Activated T-helper 1 cell treated with anti-CD3 and anti-CD28 coated beads, Interleukin-12 subunit alpha, Interleukin-12 subunit beta, Interleukin-2, Interleukin-4 antibody, amounts not matched to agents 30 ng/mL and 10 ng/mL and 1 ng/mL, durations not matched to agents 14 hours and 24 hours and 36 hours (primary cell): ENCODE measurements around the gene GALNT1. TPM values are rescaled to one million over a fixed set of nuclear protein-coding genes. Genes with fewer than 3 reads are reported as not detected.

Experiments used
- DNase-seq: peaks from one replicate; pipeline ENCODE4 v3.0.0; 2021; ENCODE audit warnings: low spot score
- H3K27ac Mint-ChIP-seq: one replicate; pipeline ENCODE4 v1.8.0; 2021; ENCODE audit warnings: mild to moderate bottlenecking, mixed read lengths
- H3K27me3 Mint-ChIP-seq: one replicate; pipeline ENCODE4 v1.8.0; 2022; ENCODE audit warnings: mild to moderate bottlenecking, moderate library complexity, mixed read lengths; ENCODE audit not compliant: insufficient read depth
- H3K36me3 Mint-ChIP-seq: one replicate; pipeline ENCODE4 v1.8.0; 2021; ENCODE audit warnings: low read depth, mixed read lengths
- H3K4me1 Mint-ChIP-seq: one replicate; pipeline ENCODE4 v1.8.0; 2021; ENCODE audit warnings: low read depth, mixed read lengths
- H3K4me3 Mint-ChIP-seq: one replicate; pipeline ENCODE4 v1.8.0; 2021; ENCODE audit warnings: mild to moderate bottlenecking, moderate library complexity, mixed read lengths
- H3K9me3 Mint-ChIP-seq: one replicate; pipeline ENCODE4 v1.8.0; 2021; ENCODE audit warnings: mixed read lengths
- intact Hi-C: fragments of 100-400 bp; cut with micrococcal nuclease; formaldehyde crosslinking; loops from one replicate; pipeline ENCODE4 v1.15.1; 2024
- total RNA-seq: library from RNA; stranded (reverse); gene quantifications from 2 replicates; pipeline ENCODE4 v1.2.3, GENCODE V29; 2022

GALNT1 gene
- total RNA-seq, 1 donor from 2014 or later: 53.5 TPM

GRCh38 chr18:35693829-35694228, 112.3 kb downstream of the GALNT1 start:
- H3K27ac Mint-ChIP-seq: no peak overlapping the region
- no peaks in the 10 kb centered on the region for H3K4me1 Mint-ChIP-seq
- intact Hi-C loops: loop anchor here (2.0 to 5.0 kb wide), 2 partner anchors 77 to 112 kb away; partner anchors contain the start of gene GALNT1
- no peaks in the 10 kb centered on the region for H3K9me3 Mint-ChIP-seq
- no peak overlapping the region for H3K4me3 Mint-ChIP-seq
- H3K36me3 Mint-ChIP-seq: peaks cover 4% of the 10 kb centered on the region
- H3K27me3 Mint-ChIP-seq: no peaks in the 10 kb centered on the region
- no peak for DNase-seq

GRCh38 chr18:35694808-35695207, 113.3 kb downstream of the GALNT1 start:
- H3K4me3 Mint-ChIP-seq: no peak overlapping the region
- H3K4me1 Mint-ChIP-seq: no peaks in the 10 kb centered on the region
- H3K9me3 Mint-ChIP-seq: no peaks in the 10 kb centered on the region
- H3K27me3 Mint-ChIP-seq: no peaks in the 10 kb centered on the region
- intact Hi-C loops: loop anchor here (5.0 kb wide), 1 partner anchor 113 kb away; the partner anchor contains the start of gene GALNT1
- no peak overlapping the region for H3K27ac Mint-ChIP-seq
- H3K36me3 Mint-ChIP-seq: peaks cover 4% of the 10 kb centered on the region
- DNase-seq: no peak

- no peaks in the 10 kb centered on the region for H3K9me3 Mint-ChIP-seq
- H3K4me1 Mint-ChIP-seq: no peaks in the 10 kb centered on the region
- H3K27me3 Mint-ChIP-seq: no peaks in the 10 kb centered on the region
- intact Hi-C loops: no loop called here
- H3K36me3 Mint-ChIP-seq: peaks cover 6% of the 10 kb centered on the region
- no peak for DNase-seq
- no peak overlapping the region for H3K4me3 Mint-ChIP-seq
- H3K27ac Mint-ChIP-seq: no peak overlapping the region
These were observed 113.8 kb downstream of the GALNT1 start for GRCh38 chr18:35695384-35695783.

- intact Hi-C loops: no loop called here
- Mint-ChIP-seq H3K27me3 (no peaks in the 10 kb centered on the region), H3K4me1 (no peaks in the 10 kb centered on the region), H3K4me3 (no peak overlapping the region), H3K27ac (no peak overlapping the region), H3K9me3 (no peaks in the 10 kb centered on the region), H3K36me3 (peaks cover 6% of the 10 kb centered on the region)
- DNase-seq: no peak
These were observed 114.3 kb downstream of the GALNT1 start for GRCh38 chr18:35695803-35696202.

- peaks cover 6% of the 10 kb centered on the region for H3K36me3 Mint-ChIP-seq
- intact Hi-C loops: no loop called here
- no peaks in the 10 kb centered on the region for H3K9me3 Mint-ChIP-seq
- H3K4me1 Mint-ChIP-seq: no peaks in the 10 kb centered on the region
- H3K4me3 Mint-ChIP-seq: no peak overlapping the region
- no peak overlapping the region for H3K27ac Mint-ChIP-seq
- no peaks in the 10 kb centered on the region for H3K27me3 Mint-ChIP-seq
- no peak for DNase-seq
These were observed 114.8 kb downstream of the GALNT1 start for GRCh38 chr18:35696307-35696706.

- H3K9me3 Mint-ChIP-seq: no peaks in the 10 kb centered on the region
- no peak overlapping the region for H3K4me3 Mint-ChIP-seq
- intact Hi-C loops: no loop called here
- no peak for DNase-seq
- no peak overlapping the region for H3K27ac Mint-ChIP-seq
- no peaks in the 10 kb centered on the region for H3K4me1 Mint-ChIP-seq
- peaks cover 6% of the 10 kb centered on the region for H3K36me3 Mint-ChIP-seq
- no peaks in the 10 kb centered on the region for H3K27me3 Mint-ChIP-seq
These were observed 116.3 kb downstream of the GALNT1 start for GRCh38 chr18:35697869-35698268.

- Mint-ChIP-seq H3K27me3 (no peaks in the 10 kb centered on the region), H3K4me3 (no peak overlapping the region), H3K27ac (no peak overlapping the region), H3K4me1 (peaks cover 4% of the 10 kb centered on the region), H3K36me3 (peaks cover 7% of the 10 kb centered on the region), H3K9me3 (no peaks in the 10 kb centered on the region)
- intact Hi-C loops: no loop called here
- DNase-seq: no peak
These were observed 121.6 kb downstream of the GALNT1 start for GRCh38 chr18:35703043-35703688.

GRCh38 chr18:35705988-35706387, 124.4 kb downstream of the GALNT1 start:
- H3K9me3 Mint-ChIP-seq: no peaks in the 10 kb centered on the region

GRCh38 chr18:35707247-35707646, 125.7 kb downstream of the GALNT1 start:
- H3K4me1 Mint-ChIP-seq: peaks cover 4% of the 10 kb centered on the region
- intact Hi-C loops: no loop called here
- no peak overlapping the region for H3K27ac Mint-ChIP-seq
- DNase-seq: no peak
- no peak overlapping the region for H3K4me3 Mint-ChIP-seq
- peaks cover 5% of the 10 kb centered on the region for H3K36me3 Mint-ChIP-seq
- no peaks in the 10 kb centered on the region for H3K27me3 Mint-ChIP-seq
- H3K9me3 Mint-ChIP-seq: peaks cover under 1% of the 10 kb centered on the region

More at GRCh38 chr18:35705988-35706387, 124.4 kb downstream of the GALNT1 start:
- intact Hi-C loops: no loop called here
- no peaks in the 10 kb centered on the region for H3K27me3 Mint-ChIP-seq
- H3K27ac Mint-ChIP-seq: no peak overlapping the region
- no peak for DNase-seq
- H3K36me3 Mint-ChIP-seq: peaks cover 4% of the 10 kb centered on the region
- peaks cover 4% of the 10 kb centered on the region for H3K4me1 Mint-ChIP-seq
- no peak overlapping the region for H3K4me3 Mint-ChIP-seq

- Mint-ChIP-seq H3K9me3 (peaks cover 5% of the 10 kb centered on the region), H3K36me3 (peaks cover 8% of the 10 kb centered on the region), H3K27me3 (no peaks in the 10 kb centered on the region), H3K4me3 (no peak overlapping the region), H3K4me1 (peaks cover 4% of the 10 kb centered on the region), H3K27ac (no peak overlapping the region)
- intact Hi-C loops: no loop called here
- no peak for DNase-seq
These were observed 126.1 kb downstream of the GALNT1 start for GRCh38 chr18:35707674-35708073.

- intact Hi-C loops: no loop called here
- no peak for DNase-seq
- H3K27me3 Mint-ChIP-seq: no peaks in the 10 kb centered on the region
These were observed 129.0 kb downstream of the GALNT1 start for GRCh38 chr18:35710581-35710980.

GRCh38 chr18:35711227-35711626, 129.7 kb downstream of the GALNT1 start:
- Mint-ChIP-seq H3K9me3 (peaks cover 11% of the 10 kb centered on the region), H3K27me3 (no peaks in the 10 kb centered on the region), H3K36me3 (peaks cover 10% of the 10 kb centered on the region), H3K4me1 (no peaks in the 10 kb centered on the region), H3K27ac (no peak overlapping the region), H3K4me3 (no peak overlapping the region)
- no peak for DNase-seq
- intact Hi-C loops: no loop called here

More at GRCh38 chr18:35710581-35710980, 129.0 kb downstream of the GALNT1 start:
- H3K36me3 Mint-ChIP-seq: peaks cover 10% of the 10 kb centered on the region
- peaks cover 11% of the 10 kb centered on the region for H3K9me3 Mint-ChIP-seq
- H3K4me1 Mint-ChIP-seq: no peaks in the 10 kb centered on the region
- no peak overlapping the region for H3K4me3 Mint-ChIP-seq
- H3K27ac Mint-ChIP-seq: no peak overlapping the region

- Mint-ChIP-seq H3K4me3 (no peak overlapping the region), H3K36me3 (peaks cover 10% of the 10 kb centered on the region), H3K27ac (no peak overlapping the region), H3K4me1 (no peaks in the 10 kb centered on the region), H3K9me3 (peaks cover 11% of the 10 kb centered on the region), H3K27me3 (no peaks in the 10 kb centered on the region)
- intact Hi-C loops: no loop called here
- DNase-seq: no peak
These were observed 132.0 kb downstream of the GALNT1 start for GRCh38 chr18:35713545-35713944.

- H3K4me3 Mint-ChIP-seq: no peak overlapping the region
- DNase-seq: no peak
- intact Hi-C loops: no loop called here
- H3K27me3 Mint-ChIP-seq: no peaks in the 10 kb centered on the region
- H3K36me3 Mint-ChIP-seq: peaks cover 10% of the 10 kb centered on the region
- no peak overlapping the region for H3K27ac Mint-ChIP-seq
- peaks cover 11% of the 10 kb centered on the region for H3K9me3 Mint-ChIP-seq
- no peaks in the 10 kb centered on the region for H3K4me1 Mint-ChIP-seq
These were observed 133.0 kb downstream of the GALNT1 start for GRCh38 chr18:35714539-35714938.
